Activated naive CD8-positive, alpha-beta T cell (primary cell): ENCODE measurements around the gene MBNL2.

Experiments used
- H3K27ac Mint-ChIP-seq: one replicate; pipeline ENCODE4 v1.8.0; 2021; ENCODE audit warnings: mixed read lengths
- H3K27me3 Mint-ChIP-seq: one replicate; pipeline ENCODE4 v1.8.0; 2021; ENCODE audit warnings: mixed read lengths
- H3K36me3 Mint-ChIP-seq: one replicate; pipeline ENCODE4 v1.8.0; 2021; ENCODE audit warnings: mixed read lengths
- H3K4me1 Mint-ChIP-seq: one replicate; pipeline ENCODE4 v1.8.0; 2021; ENCODE audit warnings: low read depth, mixed read lengths
- H3K4me3 Mint-ChIP-seq: one replicate; pipeline ENCODE4 v1.8.0; 2021; ENCODE audit warnings: mild to moderate bottlenecking, mixed read lengths
- H3K9me3 Mint-ChIP-seq: one replicate; pipeline ENCODE4 v1.8.0; 2021; ENCODE audit warnings: low read depth, mixed read lengths

Gene MBNL2

DNA sequence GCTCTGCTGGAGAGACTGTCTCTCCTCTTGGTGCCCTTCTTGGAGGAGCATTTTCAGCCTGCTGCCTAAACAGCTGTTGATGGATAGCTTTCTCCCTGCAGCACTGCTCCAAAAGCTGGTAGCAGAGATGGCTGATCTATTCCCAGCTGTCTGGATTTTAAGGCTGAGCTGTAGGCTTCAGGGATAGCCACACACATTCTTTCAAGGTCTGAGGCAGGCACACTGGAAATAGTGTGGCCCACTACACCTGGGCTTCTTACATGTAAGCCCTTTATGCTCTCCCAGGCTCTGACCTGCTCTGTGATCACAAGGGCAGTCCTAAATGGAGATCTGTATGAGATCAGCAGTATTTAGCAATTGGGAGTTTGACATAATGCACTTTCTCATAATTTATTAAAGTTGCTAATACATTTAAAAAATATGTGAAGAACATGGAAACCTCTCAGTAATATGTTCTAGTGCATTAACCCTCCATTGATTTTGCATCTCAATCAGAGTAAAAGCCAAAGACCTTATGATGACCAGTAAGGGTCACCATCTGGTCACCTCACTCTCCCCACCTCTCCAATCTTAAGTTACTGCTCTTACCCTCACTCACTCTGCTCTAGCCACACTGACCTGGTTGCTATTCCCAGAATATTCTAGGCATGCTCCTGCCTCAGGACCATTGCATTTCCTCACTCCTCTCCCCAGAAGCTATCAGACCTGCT lies 91.6 kb downstream of the MBNL2 start:
- Mint-ChIP-seq H3K27me3 (no peaks in the 10 kb centered on the region), H3K4me1 (peaks cover 25% of the 10 kb centered on the region), H3K27ac (no peak overlapping the region), H3K4me3 (no peak overlapping the region), H3K36me3 (peaks cover 28% of the 10 kb centered on the region), H3K9me3 (no peaks in the 10 kb centered on the region)

DNA sequence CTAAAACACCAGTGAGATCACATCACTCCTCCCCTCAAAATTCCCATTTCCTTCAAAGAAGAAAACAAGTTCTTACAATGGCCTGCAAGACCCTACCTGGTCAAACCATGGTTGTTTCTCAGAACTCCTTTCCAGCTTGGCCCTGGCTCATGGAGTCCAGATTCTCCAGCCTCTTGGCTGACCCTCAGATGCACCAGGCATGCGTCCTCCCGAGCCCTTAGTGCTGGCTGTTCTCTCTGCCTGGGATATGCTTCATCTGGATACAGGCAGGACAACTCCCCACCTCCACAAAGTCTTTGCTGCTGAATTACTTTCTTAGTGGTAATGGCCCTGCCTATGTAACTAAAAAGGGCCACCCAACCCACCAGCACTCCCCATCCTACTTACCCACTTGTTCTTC lies 94.3 kb downstream of the MBNL2 start:
- H3K4me1 Mint-ChIP-seq: peaks cover 29% of the 10 kb centered on the region
- H3K36me3 Mint-ChIP-seq: peaks cover 20% of the 10 kb centered on the region
- H3K9me3 Mint-ChIP-seq: no peaks in the 10 kb centered on the region
- no peak overlapping the region for H3K27ac Mint-ChIP-seq
- H3K4me3 Mint-ChIP-seq: no peak overlapping the region
- H3K27me3 Mint-ChIP-seq: no peaks in the 10 kb centered on the region

DNA sequence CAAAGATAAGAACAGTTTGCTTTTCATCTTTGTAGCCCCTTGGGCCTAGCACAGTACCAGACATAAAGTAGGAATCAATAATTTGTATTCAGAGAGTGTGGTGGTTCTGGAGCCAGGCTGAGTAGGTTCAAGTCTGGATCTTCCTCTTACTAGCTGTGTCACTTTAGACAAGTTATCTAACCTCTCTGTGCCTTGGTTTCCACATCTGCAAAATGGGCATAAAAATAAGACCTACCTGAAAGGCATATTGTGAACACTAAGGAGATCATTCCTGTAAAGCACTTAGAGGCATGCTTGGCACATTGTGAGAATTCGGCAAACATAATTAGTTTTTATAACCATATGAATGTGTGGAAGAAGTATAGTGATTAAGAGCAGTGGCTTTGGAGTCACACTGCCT lies 95.8 kb downstream of the MBNL2 start:
- H3K4me3 Mint-ChIP-seq: no peak overlapping the region
- no peaks in the 10 kb centered on the region for H3K9me3 Mint-ChIP-seq
- H3K36me3 Mint-ChIP-seq: peaks cover 16% of the 10 kb centered on the region
- peaks cover 24% of the 10 kb centered on the region for H3K4me1 Mint-ChIP-seq
- H3K27me3 Mint-ChIP-seq: no peaks in the 10 kb centered on the region
- no peak overlapping the region for H3K27ac Mint-ChIP-seq

DNA sequence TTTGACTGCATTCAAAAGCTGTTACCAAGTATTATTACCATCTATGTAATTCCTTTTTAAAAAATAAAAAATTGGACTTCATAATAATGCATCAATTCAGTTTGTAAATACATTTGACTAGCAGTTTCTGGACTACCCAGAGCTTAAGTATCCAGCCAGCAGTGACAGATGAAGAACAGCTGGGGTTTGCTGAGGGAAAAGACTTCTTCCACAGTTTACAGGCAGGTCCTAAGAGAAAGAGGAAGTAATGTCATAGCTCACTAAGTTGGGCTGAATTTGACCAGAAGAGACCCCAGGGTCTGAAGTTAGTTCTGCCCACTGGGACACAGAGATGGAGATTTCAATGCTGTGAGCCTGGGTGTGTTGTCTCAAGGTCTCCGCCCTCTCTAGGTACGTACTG lies 96.4 kb downstream of the MBNL2 start:
- Mint-ChIP-seq H3K4me1 (peaks cover 21% of the 10 kb centered on the region), H3K9me3 (no peaks in the 10 kb centered on the region), H3K27ac (no peak overlapping the region), H3K27me3 (no peaks in the 10 kb centered on the region), H3K4me3 (no peak overlapping the region), H3K36me3 (peaks cover 16% of the 10 kb centered on the region)

DNA sequence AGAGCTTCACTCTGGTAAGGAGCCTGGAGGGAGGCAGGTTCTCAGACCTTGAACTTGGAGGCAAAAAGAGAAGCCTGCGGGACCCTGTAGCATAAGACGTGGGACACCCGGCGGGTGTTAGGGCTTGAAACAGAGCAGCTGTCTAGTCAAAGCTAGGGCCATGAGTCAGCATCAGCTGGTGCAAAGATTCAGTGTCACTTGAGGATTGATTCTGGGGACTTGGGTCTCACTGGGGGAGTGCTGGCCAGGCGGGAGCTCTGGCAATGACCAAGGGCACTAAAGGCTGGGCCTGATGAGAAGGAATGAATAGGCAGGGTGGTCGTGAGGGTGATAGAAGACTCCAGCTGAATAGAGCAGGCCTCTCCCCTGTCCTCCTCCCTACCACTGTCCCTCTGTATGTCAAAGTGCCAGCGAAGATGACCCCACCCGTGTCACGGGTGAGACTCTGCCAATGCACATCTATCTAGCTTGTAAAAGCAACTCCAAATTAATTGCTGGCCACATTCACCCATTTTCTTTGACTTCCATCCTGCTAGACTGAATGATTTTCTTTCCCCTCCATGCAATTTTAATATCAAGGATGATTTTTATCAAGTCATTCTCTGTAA lies 97.1 kb downstream of the MBNL2 start:
- H3K9me3 Mint-ChIP-seq: no peaks in the 10 kb centered on the region
- H3K36me3 Mint-ChIP-seq: peaks cover 16% of the 10 kb centered on the region
- H3K27ac Mint-ChIP-seq: no peak overlapping the region
- no peak overlapping the region for H3K4me3 Mint-ChIP-seq
- H3K4me1 Mint-ChIP-seq: peaks cover 18% of the 10 kb centered on the region
- no peaks in the 10 kb centered on the region for H3K27me3 Mint-ChIP-seq

DNA sequence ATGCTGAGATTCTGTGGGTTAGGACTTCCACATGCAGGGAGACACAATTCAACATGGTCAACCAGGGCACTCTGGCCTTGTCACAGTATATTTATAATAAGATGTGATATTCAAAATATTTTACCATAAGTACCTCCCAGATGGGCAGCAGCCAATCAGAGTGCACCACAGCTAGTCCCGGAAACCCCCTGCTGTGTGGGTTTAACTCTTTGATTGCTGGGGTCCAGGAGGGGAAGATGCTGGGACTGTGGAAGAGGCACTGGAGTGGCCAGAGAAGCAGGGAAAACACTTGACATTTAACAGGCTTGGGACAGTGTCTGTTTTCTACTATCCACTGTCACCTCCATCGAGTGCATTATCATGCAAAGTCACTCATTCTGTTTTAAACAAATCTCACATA lies 99.0 kb downstream of the MBNL2 start:
- H3K4me3 Mint-ChIP-seq: no peak overlapping the region
- H3K36me3 Mint-ChIP-seq: peaks cover 10% of the 10 kb centered on the region
- no peak overlapping the region for H3K27ac Mint-ChIP-seq
- H3K4me1 Mint-ChIP-seq: peaks cover 13% of the 10 kb centered on the region
- H3K27me3 Mint-ChIP-seq: no peaks in the 10 kb centered on the region
- no peaks in the 10 kb centered on the region for H3K9me3 Mint-ChIP-seq

DNA sequence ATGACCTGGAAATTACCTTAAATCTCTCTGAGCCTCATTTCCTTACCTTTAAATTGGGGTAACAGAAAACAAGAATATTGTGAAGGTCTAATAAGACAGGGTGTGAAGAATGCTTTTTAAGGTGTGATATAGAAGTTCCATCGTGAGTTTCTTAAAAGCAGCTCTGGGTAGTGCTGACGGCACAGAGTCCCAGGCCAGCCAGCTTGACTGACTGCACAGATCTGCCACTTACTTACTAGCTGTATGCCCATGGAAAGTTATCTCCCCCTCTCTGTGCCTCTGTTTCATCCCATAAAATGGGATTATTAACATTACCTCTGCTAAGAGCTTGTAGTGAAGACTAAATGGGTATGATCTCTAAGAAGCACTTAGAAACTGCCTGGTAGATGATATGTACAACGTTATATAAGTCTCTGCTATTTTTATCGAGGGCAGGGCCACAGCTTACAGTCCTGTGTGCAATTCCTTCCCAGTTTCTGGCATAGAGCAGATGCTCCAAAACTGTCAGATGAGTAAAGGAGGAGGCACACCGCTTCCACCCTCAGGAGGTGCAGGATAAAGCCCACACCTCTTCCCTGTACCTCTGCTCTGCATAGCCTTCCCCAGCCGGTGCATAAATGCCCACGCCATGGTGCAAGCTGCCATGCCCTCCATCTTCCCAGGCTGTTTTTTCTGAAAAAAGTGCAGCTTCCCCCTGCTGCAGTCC lies 99.6 kb downstream of the MBNL2 start:
- H3K4me3 Mint-ChIP-seq: no peak overlapping the region
- peaks cover 10% of the 10 kb centered on the region for H3K4me1 Mint-ChIP-seq
- H3K36me3 Mint-ChIP-seq: peaks cover 6% of the 10 kb centered on the region
- no peak overlapping the region for H3K27ac Mint-ChIP-seq
- no peaks in the 10 kb centered on the region for H3K27me3 Mint-ChIP-seq
- H3K9me3 Mint-ChIP-seq: no peaks in the 10 kb centered on the region

DNA sequence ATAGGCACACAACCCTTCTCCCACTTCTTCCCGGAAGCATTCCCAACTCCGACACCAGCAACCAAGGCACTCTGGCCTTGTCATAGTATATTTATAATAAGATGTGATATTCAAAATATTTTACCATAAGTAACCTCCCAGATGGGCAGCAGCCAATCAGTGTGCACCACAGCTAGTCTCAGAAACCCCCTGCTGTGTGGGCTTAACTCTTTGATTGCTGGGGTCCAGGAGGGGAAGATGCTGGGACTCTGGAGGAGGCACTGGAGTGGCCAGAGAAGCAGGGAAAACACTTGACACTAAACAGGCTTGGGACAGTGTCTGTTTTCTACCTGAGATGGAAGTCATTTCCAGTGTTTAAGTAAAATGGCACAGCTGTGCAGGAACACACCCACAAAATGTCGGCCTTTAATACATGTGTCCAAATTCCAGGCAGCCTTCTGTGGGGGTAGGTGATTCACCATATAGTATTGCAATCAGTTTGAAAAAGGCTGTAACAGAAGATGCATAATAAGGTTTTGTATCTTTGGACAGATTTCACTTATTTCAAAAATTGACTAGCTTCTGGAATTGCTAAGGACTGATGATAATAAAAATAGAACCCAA lies 100.7 kb downstream of the MBNL2 start:
- H3K9me3 Mint-ChIP-seq: no peaks in the 10 kb centered on the region
- peaks cover 13% of the 10 kb centered on the region for H3K4me1 Mint-ChIP-seq
- no peak overlapping the region for H3K27ac Mint-ChIP-seq
- H3K27me3 Mint-ChIP-seq: no peaks in the 10 kb centered on the region
- H3K36me3 Mint-ChIP-seq: peaks cover 5% of the 10 kb centered on the region
- H3K4me3 Mint-ChIP-seq: no peak overlapping the region

DNA sequence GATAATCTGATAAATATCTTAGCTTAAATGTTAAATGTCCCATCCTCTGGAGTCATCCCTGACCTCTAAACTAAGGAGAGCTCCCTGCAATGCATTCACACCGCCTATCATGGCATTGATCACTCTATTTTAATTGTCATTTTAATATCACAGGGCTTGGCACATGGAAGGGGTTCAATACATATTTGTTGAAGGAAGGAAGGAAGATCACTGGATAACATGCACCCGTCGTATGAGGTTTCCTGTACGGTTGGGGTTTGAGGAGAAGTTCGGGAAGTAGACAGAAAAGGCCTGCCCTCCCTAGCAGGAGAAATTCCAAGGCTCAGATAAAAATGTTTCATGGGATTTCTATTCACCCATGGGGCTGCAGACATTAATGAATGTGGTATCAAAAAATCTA lies 102.0 kb downstream of the MBNL2 start:
- Mint-ChIP-seq H3K27ac (no peak overlapping the region), H3K4me1 (peaks cover 14% of the 10 kb centered on the region)

DNA sequence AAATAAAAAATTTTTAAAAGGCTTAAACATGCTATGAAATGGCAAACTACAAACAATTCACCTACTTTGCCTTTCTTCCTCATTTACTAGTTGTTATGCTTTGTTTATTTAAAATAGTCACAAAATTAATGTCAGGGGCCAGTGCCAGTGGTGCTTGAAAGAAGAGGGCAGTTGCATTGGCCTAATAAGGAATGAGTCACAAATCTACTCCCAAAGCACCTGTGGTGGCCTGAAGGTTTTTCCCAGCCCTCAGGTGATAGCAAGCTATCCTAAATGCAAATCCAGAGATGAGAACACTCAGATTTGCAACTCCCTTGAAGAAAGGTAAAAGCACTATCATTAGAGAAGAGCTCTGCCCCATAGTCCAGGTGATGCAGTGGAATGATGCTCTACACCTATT lies 103.6 kb downstream of the MBNL2 start:
- Mint-ChIP-seq H3K36me3 (peaks cover 8% of the 10 kb centered on the region), H3K4me3 (no peak overlapping the region), H3K27me3 (no peaks in the 10 kb centered on the region), H3K27ac (no peak overlapping the region), H3K4me1 (peaks cover 16% of the 10 kb centered on the region), H3K9me3 (no peaks in the 10 kb centered on the region)

More for the DNA sequence above, 102.0 kb downstream of the MBNL2 start:
- no peaks in the 10 kb centered on the region for H3K27me3 Mint-ChIP-seq
- peaks cover 5% of the 10 kb centered on the region for H3K36me3 Mint-ChIP-seq
- no peaks in the 10 kb centered on the region for H3K9me3 Mint-ChIP-seq
- no peak overlapping the region for H3K4me3 Mint-ChIP-seq

DNA sequence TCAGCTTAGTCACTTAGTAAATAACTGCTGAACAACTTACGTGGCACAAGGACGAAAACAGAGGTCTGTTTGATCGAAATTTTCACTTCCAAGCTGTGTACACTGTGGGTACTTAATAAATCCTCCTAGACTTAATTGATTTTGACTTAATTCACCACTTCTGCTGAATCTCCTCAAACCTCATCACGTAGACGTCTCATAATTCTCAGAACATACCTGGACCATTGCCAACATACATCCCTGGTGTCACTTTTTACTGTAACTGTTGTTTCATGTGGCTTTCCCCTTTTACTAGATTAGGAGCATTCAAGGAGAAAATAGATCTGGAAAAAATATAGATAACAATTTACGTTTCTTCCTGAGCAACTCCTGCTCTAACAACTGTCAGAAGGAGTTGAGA lies 105.0 kb downstream of the MBNL2 start:
- no peak overlapping the region for H3K27ac Mint-ChIP-seq
- H3K36me3 Mint-ChIP-seq: peaks cover 6% of the 10 kb centered on the region
- no peak overlapping the region for H3K4me3 Mint-ChIP-seq
- H3K9me3 Mint-ChIP-seq: no peaks in the 10 kb centered on the region
- peaks cover 8% of the 10 kb centered on the region for H3K4me1 Mint-ChIP-seq
- no peaks in the 10 kb centered on the region for H3K27me3 Mint-ChIP-seq

DNA sequence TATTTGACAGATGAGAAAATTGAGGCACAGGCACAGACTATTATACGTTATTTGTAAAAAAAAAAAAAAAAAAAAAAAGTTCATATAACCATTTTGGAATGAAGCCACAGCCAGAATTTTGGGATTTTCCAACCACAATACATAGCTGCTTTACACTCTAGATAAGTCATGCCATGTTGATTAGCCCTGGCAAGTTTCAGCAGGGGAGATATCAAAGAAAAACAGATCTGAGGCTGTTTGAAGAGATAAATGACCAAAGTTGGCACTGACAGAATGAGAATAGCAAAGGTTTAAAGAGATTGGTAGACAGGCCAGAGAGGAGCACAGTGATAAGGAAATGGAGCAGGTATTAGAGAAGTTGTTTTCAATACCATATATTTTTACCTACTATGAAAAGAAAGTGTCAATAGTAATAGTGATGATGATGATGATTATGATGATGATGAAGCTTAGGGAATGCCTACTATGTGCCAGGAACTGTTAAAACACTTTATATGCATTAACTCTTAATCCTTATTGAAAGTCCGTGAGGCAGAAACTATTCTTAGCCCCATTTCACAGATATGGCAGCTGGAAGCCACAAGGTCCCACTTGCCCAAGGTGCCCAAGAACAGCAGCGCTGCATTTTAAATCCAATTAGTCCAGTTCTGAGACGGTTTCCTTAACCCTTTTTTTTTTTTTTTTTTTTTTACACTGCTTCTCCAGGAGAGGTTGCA lies 105.5 kb downstream of the MBNL2 start:
- H3K27ac Mint-ChIP-seq: no peak overlapping the region
- H3K4me1 Mint-ChIP-seq: peaks cover 8% of the 10 kb centered on the region
- no peaks in the 10 kb centered on the region for H3K9me3 Mint-ChIP-seq
- no peak overlapping the region for H3K4me3 Mint-ChIP-seq
- peaks cover 6% of the 10 kb centered on the region for H3K36me3 Mint-ChIP-seq
- no peaks in the 10 kb centered on the region for H3K27me3 Mint-ChIP-seq

DNA sequence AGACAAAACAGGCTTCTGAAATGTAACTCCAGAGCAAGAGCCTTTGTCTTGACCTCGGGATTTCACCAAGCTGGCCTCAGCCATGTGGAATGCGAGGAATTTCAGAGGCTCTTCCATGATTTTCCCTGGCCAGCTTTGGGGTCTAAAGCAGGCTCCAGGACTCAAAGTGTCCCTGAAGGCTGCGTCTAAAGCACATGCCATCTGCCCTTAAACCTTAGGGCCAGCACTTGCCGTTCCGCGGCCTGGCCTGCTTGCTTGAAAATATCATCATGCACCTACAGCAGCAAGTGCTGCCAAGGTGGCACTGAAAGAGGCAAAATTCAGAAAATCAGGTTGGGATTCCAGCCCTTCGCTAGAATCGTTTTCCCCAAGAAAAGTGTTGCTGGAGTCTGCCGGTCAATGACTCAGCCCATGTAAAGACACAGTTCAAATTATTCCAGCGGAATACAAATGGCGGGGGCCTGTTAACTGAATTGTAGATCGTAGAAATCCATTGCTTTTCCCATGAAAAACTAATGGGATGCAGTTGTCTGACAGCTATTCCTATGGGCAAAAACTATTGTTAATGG lies 106.2 kb downstream of the MBNL2 start:
- no peaks in the 10 kb centered on the region for H3K27me3 Mint-ChIP-seq
- no peak overlapping the region for H3K4me3 Mint-ChIP-seq
- no peaks in the 10 kb centered on the region for H3K9me3 Mint-ChIP-seq
- no peak overlapping the region for H3K27ac Mint-ChIP-seq
- H3K36me3 Mint-ChIP-seq: peaks cover 6% of the 10 kb centered on the region
- peaks cover 8% of the 10 kb centered on the region for H3K4me1 Mint-ChIP-seq

DNA sequence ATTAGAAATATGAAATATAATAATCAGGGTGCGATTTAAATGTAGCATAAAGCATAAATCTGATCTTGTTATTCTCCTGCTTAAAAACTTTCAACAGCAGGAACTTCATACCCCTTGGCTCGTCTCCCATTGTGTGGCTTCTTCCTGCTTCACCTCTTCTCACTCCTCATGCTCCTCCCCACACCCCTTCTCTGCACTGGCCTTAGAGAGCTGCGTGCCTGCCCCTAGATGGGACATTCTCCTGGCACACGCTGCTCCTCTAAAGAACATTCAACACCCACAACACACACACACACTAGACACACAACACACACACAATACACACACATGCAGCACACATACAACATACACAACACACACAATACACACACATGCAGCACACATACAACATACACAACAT lies 107.2 kb downstream of the MBNL2 start:
- Mint-ChIP-seq H3K36me3 (peaks cover 3% of the 10 kb centered on the region), H3K9me3 (no peaks in the 10 kb centered on the region), H3K4me1 (peaks cover 8% of the 10 kb centered on the region), H3K27ac (no peak overlapping the region), H3K4me3 (no peak overlapping the region), H3K27me3 (no peaks in the 10 kb centered on the region)
